HG03432 (cell line): ENCODE measurements around the gene AKAP7.
A peak's percentile ranks its signal among the peaks of the same experiment; 100 is the strongest.
"Not testable (repeated sequence)": the region's sequence is repeated elsewhere in the genome, so short reads cannot be mapped to it uniquely, and the experiment has no call there.

Experiments used
- ATAC-seq: cut with Tn5 transposase; IDR thresholded peaks from one replicate; pipeline ENCODE4 v1.9.1; 2021; ENCODE audit warnings: mild to moderate bottlenecking, moderate library complexity; ENCODE audit not compliant: unreplicated experiment

Gene AKAP7

GRCh38 chr6:131250936-131251335, 115.7 kb downstream of the AKAP7 start:
- ATAC-seq = no peak

DNA sequence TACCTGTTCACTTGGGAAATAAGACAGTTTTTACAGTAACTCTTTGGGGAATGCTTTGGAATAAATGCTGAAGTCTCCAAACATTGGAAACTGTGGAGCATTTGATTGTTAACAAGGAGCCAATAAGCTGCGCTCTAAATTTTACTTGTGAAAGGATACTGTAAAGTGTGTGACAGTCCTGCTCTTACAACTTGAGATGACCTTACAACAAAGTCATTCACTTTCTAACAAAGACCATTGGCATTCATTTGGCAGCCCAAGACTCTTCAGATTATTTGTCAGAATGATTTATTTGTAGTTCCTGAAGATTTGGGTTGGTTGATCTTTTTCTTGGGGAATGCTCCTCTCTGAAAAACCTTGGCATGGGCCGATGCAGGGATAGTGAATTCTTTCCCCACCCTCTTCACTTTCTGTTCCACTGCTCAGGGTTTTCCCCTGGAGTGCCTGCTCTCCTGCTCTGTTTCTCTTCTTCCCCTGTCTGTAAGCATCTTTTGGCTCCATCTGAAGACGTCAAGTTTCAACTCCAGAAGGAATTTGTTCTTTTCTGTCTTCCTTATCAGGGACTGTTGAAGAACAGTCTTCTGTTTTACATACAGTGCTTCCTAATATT, 116.4 kb downstream of the AKAP7 start:
- no peak for ATAC-seq

GRCh38 chr6:131255434-131255833, 120.2 kb downstream of the AKAP7 start:
- no peak for ATAC-seq

GRCh38 chr6:131255911-131256310, 120.6 kb downstream of the AKAP7 start:
- ATAC-seq = no peak

DNA sequence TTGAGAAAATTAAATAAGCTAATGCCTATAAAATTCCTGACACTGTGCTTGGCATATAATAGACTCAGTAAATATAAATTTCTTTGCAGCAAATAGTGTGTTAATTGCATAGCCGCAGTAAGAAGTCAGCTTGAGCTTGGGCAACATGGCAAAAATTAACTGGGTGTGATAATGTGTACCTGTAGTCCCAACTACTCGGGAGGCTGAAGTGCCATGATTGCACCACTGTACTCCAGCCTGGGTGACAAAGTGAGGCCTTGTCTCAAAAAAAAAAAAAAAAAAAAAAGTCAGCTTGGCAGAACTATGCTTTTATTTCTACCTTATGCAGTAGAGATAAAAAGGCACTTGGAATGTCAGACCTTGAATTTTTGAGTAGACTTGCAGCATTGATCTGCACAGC, 121.8 kb downstream of the AKAP7 start:
- no peak for ATAC-seq

DNA sequence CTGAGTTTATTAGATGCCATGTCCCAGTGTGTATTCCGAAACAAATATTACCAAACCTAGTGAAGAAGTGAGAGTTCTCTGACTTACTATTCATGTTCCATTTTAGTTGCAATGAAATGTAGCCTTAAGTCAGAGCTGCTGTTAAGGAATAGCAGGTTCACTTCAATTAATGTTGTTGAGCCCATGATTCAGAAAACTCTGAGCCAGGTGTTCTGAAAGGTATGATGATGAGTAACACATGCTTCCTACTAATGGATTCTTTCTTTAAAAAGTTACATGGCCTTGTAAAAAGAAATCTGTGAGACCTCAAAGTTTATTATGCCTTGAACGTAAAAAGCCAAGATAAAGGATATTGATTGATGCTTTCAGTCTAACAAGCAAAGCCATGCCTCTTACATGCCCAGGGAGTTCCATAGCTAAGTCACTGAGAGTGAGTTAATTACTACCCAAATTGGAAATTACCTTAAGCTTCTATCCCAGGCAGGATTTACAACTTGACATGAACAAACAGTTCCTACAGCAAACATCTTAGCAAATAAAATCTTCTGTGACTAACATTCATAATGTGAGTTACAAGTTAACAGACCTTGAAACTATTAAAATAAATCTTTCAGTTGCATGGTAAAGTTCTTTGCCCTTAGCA, 122.9 kb downstream of the AKAP7 start:
- ATAC-seq = peak; percentile 49

DNA sequence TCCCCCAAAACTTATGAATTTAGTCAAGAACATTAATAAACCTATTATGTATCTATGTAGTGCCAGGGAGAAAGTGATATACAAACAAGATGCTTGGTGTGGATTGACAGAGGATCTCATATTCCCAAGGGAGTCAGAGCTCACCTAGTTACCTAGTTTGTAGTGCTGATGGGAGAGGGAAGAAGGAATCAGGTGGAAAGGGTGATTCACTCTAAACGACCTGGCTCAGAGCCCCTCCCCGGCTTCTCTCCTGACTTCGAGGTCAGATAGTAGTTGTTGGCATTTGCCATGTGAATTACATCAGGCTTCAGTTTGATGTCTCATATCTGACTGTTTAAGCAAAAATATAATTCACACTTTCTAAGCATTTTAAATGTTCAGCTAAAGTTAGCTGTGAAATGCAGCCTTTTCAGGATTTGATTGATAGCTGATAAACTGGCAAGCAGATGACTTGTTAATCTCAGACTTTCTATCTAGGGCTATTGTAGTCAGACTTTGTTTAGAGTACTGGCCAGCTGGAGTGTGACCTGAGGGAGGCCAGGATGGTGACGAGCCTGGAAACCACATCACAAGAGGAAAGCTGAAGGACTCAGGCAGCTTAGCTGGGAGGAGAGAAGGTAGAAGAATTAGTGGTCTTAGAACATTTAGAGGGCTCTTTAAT, 123.7 kb downstream of the AKAP7 start:
- peak; percentile 36 for ATAC-seq

DNA sequence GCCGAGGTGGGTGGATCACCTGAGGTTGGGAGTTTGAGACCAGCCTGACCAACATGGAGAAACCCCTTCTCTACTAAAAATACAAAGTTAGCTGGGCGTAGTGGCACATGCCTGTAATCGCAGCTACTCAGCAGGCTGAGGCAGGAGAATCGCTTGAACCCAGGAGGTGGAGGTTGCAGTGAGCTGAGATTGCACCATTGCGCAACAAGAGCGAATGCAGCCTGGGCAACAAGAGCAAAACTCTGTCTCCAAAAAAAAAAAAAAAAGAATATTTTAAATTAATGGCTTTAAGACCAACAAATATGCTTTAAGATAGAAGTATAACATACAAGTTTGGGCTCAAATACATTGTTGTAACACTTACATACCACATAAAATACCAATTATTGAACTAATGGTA, 125.7 kb downstream of the AKAP7 start:
- not testable (repeated sequence) for ATAC-seq

DNA sequence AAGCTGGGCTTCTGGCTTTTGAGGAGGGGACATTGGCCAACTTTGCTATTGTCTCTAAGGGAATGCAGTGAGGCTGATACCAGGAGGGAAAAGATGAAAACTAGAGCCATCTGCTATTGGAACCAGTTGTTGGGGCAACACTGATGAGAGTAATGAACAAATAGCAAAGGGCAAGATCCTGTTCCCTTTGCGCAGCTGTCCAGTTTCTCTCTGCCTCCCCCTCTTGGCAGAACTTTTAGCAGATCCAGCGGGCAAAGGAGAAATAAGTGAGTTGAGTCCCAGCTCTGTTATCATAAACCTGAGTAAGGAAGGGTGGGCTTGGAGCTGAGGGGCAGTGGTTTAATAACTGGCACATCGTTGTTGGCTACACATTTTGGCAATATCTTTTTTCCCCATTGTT, 126.8 kb downstream of the AKAP7 start:
- ATAC-seq = no peak

DNA sequence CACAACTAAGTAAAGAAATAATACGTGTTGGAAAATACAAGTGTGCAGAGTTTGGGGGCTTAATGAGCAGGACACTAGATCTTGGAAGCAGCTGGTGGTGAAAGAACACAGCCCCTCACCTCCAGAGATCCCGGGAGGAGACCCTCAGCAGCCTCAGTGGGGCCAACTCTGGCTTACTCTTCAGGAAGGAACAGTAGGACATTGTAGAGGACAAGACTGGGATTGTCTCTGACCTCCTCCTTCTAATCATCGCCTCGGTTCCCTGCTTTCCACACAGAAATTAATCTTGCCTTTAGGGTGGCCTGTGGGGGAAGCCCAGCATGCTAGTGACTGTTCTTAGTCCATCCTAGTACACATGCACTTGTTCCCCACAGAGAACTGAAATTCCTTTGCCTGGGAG, 130.7 kb downstream of the AKAP7 start:
- no peak for ATAC-seq

GRCh38 chr6:131268303-131268702, 133.0 kb downstream of the AKAP7 start:
- ATAC-seq = no peak

- ATAC-seq = no peak
Measured at GRCh38 chr6:131269565-131270391, 134.5 kb downstream of the AKAP7 start.

DNA sequence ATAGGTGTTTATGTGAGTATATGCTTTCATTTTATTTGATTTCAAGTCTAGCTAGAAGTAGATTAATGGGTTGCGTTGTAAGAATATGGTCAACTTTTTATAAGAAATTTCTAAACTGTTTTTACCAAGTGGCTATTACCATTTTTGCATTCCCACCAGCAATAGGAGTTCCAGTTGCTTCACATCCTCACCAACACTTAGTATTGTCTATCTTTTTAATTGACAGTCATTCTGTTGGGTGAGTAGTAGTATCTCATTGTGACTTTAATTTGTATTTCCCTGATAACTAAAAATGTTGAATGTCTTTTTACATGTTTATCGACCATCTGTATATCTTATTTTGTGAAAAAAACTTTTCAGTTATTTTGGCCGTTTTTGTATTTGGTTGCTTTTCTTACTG, 135.3 kb downstream of the AKAP7 start:
- no peak for ATAC-seq

- no peak for ATAC-seq
Measured at GRCh38 chr6:131275273-131275672, 140.0 kb downstream of the AKAP7 start.

DNA sequence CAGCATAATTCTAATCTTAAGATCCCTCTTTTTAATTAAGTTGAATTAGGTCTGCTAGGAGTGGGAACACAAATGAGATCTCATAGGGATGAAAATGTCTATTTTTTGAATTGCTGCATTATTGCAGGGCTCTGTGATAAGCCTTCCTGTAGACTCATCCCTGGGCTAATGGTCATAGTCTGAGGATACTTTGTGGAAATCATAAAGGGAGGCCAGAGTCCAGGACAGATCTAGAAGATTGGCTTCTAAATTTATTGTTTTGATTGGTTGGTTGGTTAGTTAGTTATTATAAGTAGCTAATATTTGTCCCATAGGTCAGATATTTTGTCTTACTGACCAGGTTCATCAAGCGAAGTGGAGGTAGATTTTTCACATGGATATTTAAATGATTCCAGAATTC, 142.3 kb downstream of the AKAP7 start:
- no peak for ATAC-seq

GRCh38 chr6:131281471-131282270, 146.4 kb downstream of the AKAP7 start:
- ATAC-seq = peak; percentile 49

DNA sequence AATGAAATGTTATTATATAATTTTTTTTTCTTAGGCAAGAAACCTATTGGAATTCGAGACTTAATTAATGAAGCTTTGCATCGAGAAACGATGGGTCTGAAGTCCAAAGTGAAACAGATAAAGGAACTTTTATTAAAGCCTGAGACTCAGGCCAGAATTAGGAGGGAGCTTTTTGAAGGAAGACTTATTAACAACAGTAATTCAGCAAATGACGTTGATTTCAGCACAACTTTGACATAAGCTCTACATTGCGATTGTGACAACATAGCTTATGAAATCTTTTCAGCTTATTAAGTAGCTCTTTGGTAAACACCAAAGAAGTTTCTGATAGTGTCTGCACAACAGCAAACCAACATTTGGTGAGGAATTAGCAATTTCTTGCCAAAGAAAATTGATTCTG, 147.1 kb downstream of the AKAP7 start:
- no peak for ATAC-seq

DNA sequence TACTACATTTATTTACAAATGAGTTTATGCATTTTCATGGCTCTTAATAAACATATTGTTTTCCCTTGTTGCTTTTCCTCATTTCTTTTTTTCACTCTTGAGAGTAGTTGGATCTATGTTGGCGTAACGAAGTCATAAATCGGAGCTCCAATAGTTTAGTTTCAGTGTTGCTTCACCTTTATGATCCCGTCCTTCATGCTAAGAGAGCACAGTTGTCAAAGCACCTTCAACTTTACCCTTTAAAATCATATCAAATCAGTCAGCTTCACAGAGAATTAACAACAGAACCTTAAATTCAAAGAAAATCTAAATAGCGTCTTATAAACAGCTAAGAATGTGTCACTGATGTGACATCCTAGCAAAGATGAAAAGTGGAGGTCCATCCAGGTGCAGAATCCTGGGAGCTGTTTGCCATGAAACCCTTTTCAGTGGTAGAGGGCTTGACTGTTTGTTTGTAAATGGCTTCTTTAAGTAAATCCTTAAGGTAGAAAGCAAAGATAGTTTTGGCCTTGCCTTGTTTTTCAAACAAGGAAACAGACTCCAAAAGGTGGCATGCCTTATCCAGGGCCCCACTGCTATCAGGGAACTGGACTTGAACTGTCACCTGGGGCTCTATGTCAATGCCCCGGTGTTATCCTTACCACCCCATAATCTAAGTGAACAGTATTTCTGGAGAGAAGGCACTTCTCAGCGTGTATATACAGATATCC, 148.4 kb downstream of the AKAP7 start:
- no peak for ATAC-seq

- no peak for ATAC-seq
Measured at GRCh38 chr6:131285548-131285947, 150.3 kb downstream of the AKAP7 start.

- no peak for ATAC-seq
Measured at GRCh38 chr6:131286469-131287040, 151.3 kb downstream of the AKAP7 start.
